HEK293 (cell line): ENCODE results near the gene FAM20B.

ENCODE experiments used
- ATF2 ChIP-seq: fragments of 450-650 bp; formaldehyde crosslinking; IDR thresholded peaks from 2 replicates; pipeline ENCODE4 v1.5.1; 2016; ENCODE audit warnings: missing biosample characterization, missing genetic modification characterization, low read depth
- BCL11A ChIP-seq: fragments of 450-650 bp; formaldehyde crosslinking; IDR thresholded peaks from 2 replicates; pipeline ENCODE4 v1.5.1; 2016; ENCODE audit warnings: low read depth, missing biosample characterization, missing genetic modification characterization
- GLIS2 ChIP-seq: fragments of 450-650 bp; formaldehyde crosslinking; IDR thresholded peaks from 2 replicates; pipeline ENCODE4 v1.5.1; 2016; ENCODE audit warnings: missing biosample characterization, missing genetic modification characterization
- ZNF654 ChIP-seq: fragments of 450-650 bp; formaldehyde crosslinking; IDR thresholded peaks from 2 replicates; pipeline ENCODE4 v1.5.1; 2016; ENCODE audit warnings: low read depth, missing biosample characterization, missing genetic modification characterization
- TF ChIP-seq, protein P1 (sequence below): fragments of 450-650 bp; formaldehyde crosslinking; IDR thresholded peaks from 2 replicates; pipeline ENCODE4 v1.5.1; 2016; ENCODE audit warnings: missing biosample characterization, missing genetic modification characterization
- TF ChIP-seq, protein P2 (sequence below): fragments of 450-650 bp; formaldehyde crosslinking; IDR thresholded peaks from 2 replicates; pipeline ENCODE4 v1.5.1; 2016; ENCODE audit warnings: missing biosample characterization, missing genetic modification characterization
- TF ChIP-seq, protein P3 (sequence below): fragments of 450-650 bp; formaldehyde crosslinking; conservative IDR thresholded peaks from 2 replicates; pipeline ENCODE4 v1.5.1; 2016; ENCODE audit warnings: low read depth, missing biosample characterization, missing genetic modification characterization
- TF ChIP-seq, protein P4 (sequence below): fragments of 450-650 bp; formaldehyde crosslinking; IDR thresholded peaks from 2 replicates; pipeline ENCODE4 v1.5.1; 2016; ENCODE audit warnings: missing biosample characterization, missing genetic modification characterization

DNA sequence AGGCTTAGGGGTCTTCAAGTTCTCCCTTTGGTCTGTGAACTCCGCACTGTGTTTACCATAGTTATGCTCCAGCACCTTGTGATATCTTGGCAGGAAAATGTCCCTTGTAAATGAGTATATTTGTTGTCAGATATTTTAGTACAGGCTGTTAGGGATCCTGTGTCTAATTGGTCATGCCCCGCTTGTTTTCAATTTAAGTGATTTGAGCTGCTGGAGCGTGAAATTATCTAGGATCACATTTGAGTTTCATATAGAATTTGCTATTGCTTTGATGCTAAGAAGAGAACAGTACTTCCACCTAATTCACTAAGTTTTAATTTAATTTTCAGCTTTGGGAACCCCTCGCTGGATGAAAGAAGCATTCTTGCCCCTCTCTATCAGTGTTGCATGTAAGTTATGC is 40.8 kb downstream of the FAM20B start:
- no peak for TF ChIP-seq BCL11A (tag by site-specific recombination)
- TF ChIP-seq, protein P1, sequence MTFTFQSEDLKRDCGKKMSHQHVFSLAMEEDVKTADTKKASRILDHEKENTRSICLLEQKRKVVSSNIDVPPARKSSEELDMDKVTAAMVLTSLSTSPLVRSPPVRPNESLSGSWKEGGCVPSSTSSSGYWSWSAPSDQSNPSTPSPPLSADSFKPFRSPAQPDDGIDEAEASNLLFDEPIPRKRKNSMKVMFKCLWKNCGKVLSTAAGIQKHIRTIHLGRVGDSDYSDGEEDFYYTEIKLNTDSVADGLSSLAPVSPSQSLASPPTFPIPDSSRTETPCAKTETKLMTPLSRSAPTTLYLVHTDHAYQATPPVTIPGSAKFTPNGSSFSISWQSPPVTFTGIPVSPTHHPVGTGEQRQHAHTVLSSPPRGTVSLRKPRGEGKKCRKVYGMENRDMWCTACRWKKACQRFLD = no peak
- TF ChIP-seq, protein P2, sequence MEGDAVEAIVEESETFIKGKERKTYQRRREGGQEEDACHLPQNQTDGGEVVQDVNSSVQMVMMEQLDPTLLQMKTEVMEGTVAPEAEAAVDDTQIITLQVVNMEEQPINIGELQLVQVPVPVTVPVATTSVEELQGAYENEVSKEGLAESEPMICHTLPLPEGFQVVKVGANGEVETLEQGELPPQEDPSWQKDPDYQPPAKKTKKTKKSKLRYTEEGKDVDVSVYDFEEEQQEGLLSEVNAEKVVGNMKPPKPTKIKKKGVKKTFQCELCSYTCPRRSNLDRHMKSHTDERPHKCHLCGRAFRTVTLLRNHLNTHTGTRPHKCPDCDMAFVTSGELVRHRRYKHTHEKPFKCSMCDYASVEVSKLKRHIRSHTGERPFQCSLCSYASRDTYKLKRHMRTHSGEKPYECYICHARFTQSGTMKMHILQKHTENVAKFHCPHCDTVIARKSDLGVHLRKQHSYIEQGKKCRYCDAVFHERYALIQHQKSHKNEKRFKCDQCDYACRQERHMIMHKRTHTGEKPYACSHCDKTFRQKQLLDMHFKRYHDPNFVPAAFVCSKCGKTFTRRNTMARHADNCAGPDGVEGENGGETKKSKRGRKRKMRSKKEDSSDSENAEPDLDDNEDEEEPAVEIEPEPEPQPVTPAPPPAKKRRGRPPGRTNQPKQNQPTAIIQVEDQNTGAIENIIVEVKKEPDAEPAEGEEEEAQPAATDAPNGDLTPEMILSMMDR (tag by site-specific recombination) = no peak
- TF ChIP-seq, protein P3, sequence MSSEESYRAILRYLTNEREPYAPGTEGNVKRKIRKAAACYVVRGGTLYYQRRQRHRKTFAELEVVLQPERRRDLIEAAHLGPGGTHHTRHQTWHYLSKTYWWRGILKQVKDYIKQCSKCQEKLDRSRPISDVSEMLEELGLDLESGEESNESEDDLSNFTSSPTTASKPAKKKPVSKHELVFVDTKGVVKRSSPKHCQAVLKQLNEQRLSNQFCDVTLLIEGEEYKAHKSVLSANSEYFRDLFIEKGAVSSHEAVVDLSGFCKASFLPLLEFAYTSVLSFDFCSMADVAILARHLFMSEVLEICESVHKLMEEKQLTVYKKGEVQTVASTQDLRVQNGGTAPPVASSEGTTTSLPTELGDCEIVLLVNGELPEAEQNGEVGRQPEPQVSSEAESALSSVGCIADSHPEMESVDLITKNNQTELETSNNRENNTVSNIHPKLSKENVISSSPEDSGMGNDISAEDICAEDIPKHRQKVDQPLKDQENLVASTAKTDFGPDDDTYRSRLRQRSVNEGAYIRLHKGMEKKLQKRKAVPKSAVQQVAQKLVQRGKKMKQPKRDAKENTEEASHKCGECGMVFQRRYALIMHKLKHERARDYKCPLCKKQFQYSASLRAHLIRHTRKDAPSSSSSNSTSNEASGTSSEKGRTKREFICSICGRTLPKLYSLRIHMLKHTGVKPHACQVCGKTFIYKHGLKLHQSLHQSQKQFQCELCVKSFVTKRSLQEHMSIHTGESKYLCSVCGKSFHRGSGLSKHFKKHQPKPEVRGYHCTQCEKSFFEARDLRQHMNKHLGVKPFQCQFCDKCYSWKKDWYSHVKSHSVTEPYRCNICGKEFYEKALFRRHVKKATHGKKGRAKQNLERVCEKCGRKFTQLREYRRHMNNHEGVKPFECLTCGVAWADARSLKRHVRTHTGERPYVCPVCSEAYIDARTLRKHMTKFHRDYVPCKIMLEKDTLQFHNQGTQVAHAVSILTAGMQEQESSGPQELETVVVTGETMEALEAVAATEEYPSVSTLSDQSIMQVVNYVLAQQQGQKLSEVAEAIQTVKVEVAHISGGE (tag by site-specific recombination) = no peak
- TF ChIP-seq ZNF654 (tag by site-specific recombination) = no peak
- no peak for TF ChIP-seq GLIS2
- no peak for TF ChIP-seq ATF2
- TF ChIP-seq, protein P4, sequence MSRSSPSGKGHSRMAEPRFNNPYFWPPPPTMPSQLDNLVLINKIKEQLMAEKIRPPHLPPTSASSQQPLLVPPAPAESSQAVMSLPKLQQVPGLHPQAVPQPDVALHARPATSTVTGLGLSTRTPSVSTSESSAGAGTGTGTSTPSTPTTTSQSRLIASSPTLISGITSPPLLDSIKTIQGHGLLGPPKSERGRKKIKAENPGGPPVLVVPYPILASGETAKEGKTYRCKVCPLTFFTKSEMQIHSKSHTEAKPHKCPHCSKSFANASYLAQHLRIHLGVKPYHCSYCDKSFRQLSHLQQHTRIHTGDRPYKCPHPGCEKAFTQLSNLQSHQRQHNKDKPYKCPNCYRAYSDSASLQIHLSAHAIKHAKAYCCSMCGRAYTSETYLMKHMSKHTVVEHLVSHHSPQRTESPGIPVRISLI (tag by site-specific recombination) = no peak
